ENCODE measurements around the gene DEFB125. TPM values are rescaled to one million over a fixed set of nuclear protein-coding genes. Genes with fewer than 3 reads are reported as not detected.

The DEFB125 gene
- total and polyA plus RNA-seq, 12 donors = not detected

- Histone ChIP-seq H3K4me1 (replicated peaks in 1 of 2) (no peaks in the 10 kb centered on the region), H3K36me3 (replicated peaks in 1 of 2) (no peaks in the 10 kb centered on the region), H3K9me3 (replicated peaks in 1 of 3) (no peaks in the 10 kb centered on the region), H3K4me3 (no peak overlapping the region), H3K27ac (no peak overlapping the region), H3K27me3 (peaks cover 8% of the 10 kb centered on the region)
- intact Hi-C loops (cut with DNase I) = no loop called here
- TF ChIP-seq POLR2A (IDR thresholded peaks at IDR 0.05) = no peak
- no peak for TF ChIP-seq CTCF (IDR thresholded peaks at IDR 0.05)
- WGBS, 4 donors = 77 to 83% (median 80%) methylated on average over 10 to 11 of the region's 11 CpGs
- no peak for DNase-seq
These were observed 50.4 kb downstream of the DEFB125 start for GRCh38 chr20:137668-138490.

GRCh38 chr20:142290-142689 lies 54.8 kb downstream of the DEFB125 start, which contains the start of gene DEFB126:
TSS of gene DEFB126 (plus strand) at chr20:142590. CDS start at chr20:142629, 39 bp downstream.
- TF ChIP-seq POLR2A (IDR thresholded peaks at IDR 0.05) (no peak), CTCF (IDR thresholded peaks at IDR 0.05) (no peak)
- WGBS, 4 donors = 33 to 64% (median 47%) methylated on average over 1 of the region's 1 CpG
- Histone ChIP-seq H3K4me3 (no peak within 1 kb of the TSS), H3K9me3 (replicated peaks in 1 of 3) (no peaks in the 10 kb centered on the region), H3K36me3 (replicated peaks in 1 of 2) (no peaks in the 10 kb centered on the region), H3K27ac (no peak within 1 kb of the TSS), H3K4me1 (replicated peaks in 1 of 2) (no peaks in the 10 kb centered on the region), H3K27me3 (peaks cover 12% of the 10 kb centered on the region)
- DNase-seq = no peak
- intact Hi-C loops (cut with DNase I) = no loop called here

- H3K27me3 ChIP-seq = peaks cover 16% of the 10 kb centered on the region
- TF ChIP-seq CTCF (IDR thresholded peaks at IDR 0.05) (no peak), POLR2A (IDR thresholded peaks at IDR 0.05) (no peak)
- H3K27ac ChIP-seq = no peak overlapping the region
- no peak overlapping the region for H3K4me3 ChIP-seq
- H3K4me1 ChIP-seq (replicated peaks in 1 of 2) = no peaks in the 10 kb centered on the region
- H3K36me3 ChIP-seq (replicated peaks in 1 of 2) = no peaks in the 10 kb centered on the region
- 40 to 58% (median 52%) methylated on average over 2 of the region's 2 CpGs for WGBS, 4 donors
- intact Hi-C loops (cut with DNase I) = no loop called here
- H3K9me3 ChIP-seq (replicated peaks in 1 of 3) = no peaks in the 10 kb centered on the region
- no peak for DNase-seq
These were observed 58.4 kb downstream of the DEFB125 start for GRCh38 chr20:145877-146276.

Other genes starting within 250 kb of the DEFB125 start
- gene DEFB126, start 54.9 kb downstream of the DEFB125 start, total RNA-seq = not detected
- not detected for gene DEFB126, start 54.9 kb downstream of the DEFB125 start, polyA plus RNA-seq
- gene DEFB127, start 69.8 kb downstream of the DEFB125 start, total RNA-seq = not detected
- not detected for gene DEFB127, start 69.8 kb downstream of the DEFB125 start, polyA plus RNA-seq
- not detected for gene DEFB128, start 102.0 kb downstream of the DEFB125 start, total RNA-seq
- not detected for gene DEFB128, start 102.0 kb downstream of the DEFB125 start, polyA plus RNA-seq
- gene DEFB129, start 139.6 kb downstream of the DEFB125 start, total RNA-seq = not detected
- gene DEFB129, start 139.6 kb downstream of the DEFB125 start, polyA plus RNA-seq = not detected
- gene DEFB132, start 170.1 kb downstream of the DEFB125 start, total RNA-seq = not detected
- under 1 TPM in 1 of 3 donors, not detected in 2; 0.03 TPM for gene DEFB132, start 170.1 kb downstream of the DEFB125 start, polyA plus RNA-seq
- gene C20orf96, start 203.1 kb downstream of the DEFB125 start, total RNA-seq = 10 to 100 TPM in 1 of 9 donors, 1 to 10 TPM in 8; 2.7 to 20.2 (median 6.0) TPM
- 10 to 100 TPM in 1 of 3 donors, 1 to 10 TPM in 2; 5.3 to 13.7 (median 7.6) TPM for gene C20orf96, start 203.1 kb downstream of the DEFB125 start, polyA plus RNA-seq
- gene ZCCHC3, start 209.9 kb downstream of the DEFB125 start, total RNA-seq = 10 to 100 TPM; 14.5 to 29.3 (median 18.2) TPM
- gene ZCCHC3, start 209.9 kb downstream of the DEFB125 start, polyA plus RNA-seq = 10 to 100 TPM; 11.1 to 11.5 (median 11.5) TPM
- gene SOX12, start 237.9 kb downstream of the DEFB125 start, total RNA-seq = 10 to 100 TPM in 6 of 9 donors, 1 to 10 TPM in 3; 4.6 to 38.8 (median 11.5) TPM
- 10 to 100 TPM in 1 of 3 donors, 1 to 10 TPM in 2; 2.0 to 12.8 (median 5.4) TPM for gene SOX12, start 237.9 kb downstream of the DEFB125 start, polyA plus RNA-seq

Data from adrenal gland (tissue), 12 donors.